HG02840 (cell line): Measurements from ENCODE around the gene CCDC183.

Experiments used
- ATAC-seq: cut with Tn5 transposase; IDR thresholded peaks from one replicate; pipeline ENCODE4 v1.9.1; 2021; ENCODE audit warnings: mild to moderate bottlenecking, moderate library complexity, moderate number of reproducible peaks; ENCODE audit not compliant: unreplicated experiment, low FRiP score

Gene CCDC183

DNA sequence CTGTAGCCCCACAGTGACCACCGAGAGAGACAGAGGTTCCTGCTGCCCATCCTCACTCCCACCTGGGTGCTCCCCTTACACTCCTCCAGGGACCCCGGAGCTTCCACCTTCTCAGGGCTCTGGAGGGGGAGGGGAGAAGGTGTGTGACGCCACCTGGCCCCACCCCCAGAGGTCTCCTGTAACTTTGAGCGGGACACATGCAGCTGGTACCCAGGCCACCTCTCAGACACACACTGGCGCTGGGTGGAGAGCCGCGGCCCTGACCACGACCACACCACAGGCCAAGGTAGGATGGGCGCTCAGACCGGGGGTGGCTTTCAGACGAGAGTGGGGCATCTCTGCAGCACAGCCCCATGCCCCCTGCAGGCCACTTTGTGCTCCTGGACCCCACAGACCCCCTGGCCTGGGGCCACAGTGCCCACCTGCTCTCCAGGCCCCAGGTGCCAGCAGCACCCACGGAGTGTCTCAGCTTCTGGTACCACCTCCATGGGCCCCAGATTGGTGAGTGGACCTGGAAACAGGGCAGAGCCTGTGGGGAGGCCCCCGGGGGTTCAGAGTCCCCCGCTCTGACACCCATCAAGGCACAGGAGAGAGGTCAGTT, 60.5 kb downstream of the CCDC183 start:
- ATAC-seq, result no peak

DNA sequence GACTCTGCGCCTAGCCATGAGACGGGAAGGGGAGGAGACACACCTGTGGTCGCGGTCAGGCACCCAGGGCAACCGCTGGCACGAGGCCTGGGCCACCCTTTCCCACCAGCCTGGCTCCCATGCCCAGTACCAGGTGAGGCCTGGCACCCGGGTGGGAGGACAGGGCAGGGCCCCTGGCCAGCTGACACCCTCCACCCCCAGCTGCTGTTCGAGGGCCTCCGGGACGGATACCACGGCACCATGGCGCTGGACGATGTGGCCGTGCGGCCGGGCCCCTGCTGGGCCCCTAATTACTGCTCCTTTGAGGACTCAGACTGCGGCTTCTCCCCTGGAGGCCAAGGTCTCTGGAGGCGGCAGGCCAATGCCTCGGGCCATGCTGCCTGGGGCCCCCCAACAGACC, 61.0 kb downstream of the CCDC183 start:
- no peak for ATAC-seq
